OCI-LY1 (cell line): ENCODE measurements around the gene NR2F6.

Source experiments
- EZH2 ChIP-seq: fragments of 200-600 bp; sonication (generic), shearing (Covaris generic); IDR thresholded peaks from 2 replicates; pipeline ENCODE4 v1.8.0; 2017; ENCODE audit warnings: borderline replicate concordance, mixed run types, mild to moderate bottlenecking, antibody characterized with exemption, low read length, moderate library complexity, mixed read lengths
- TF ChIP-seq, protein P1 (sequence below): fragments of 200-600 bp; sonication (generic), shearing (Covaris generic); IDR thresholded peaks from 2 replicates; pipeline ENCODE4 v1.5.1; 2017; ENCODE audit warnings: mild to moderate bottlenecking, antibody characterized with exemption, low read length, moderate library complexity, mixed read lengths

DNA sequence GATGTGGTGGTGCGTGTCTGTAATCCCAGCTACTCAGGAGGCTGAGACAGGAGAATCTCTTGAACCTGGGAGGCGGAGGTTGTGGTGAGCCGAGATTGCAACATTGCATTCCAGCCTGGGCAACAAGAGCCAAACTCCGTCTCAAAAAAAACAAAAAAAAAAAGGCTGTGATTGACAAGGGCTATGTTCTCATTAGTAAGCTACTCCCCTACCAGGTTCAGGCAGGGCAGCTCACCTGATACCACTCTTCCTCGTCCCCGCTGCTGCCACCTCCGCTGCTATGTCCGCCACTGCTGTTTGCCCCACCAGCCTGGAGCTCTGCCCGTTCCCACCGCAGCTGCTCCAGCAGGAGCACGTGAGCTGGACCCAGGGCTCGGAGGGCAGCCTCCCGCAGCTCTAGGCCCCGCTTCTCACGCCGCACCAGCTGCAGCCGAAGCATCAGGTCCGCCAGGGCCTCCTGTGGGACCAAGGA lies 9.5 kb upstream of the NR2F6 start:
- TF ChIP-seq, protein P1, sequence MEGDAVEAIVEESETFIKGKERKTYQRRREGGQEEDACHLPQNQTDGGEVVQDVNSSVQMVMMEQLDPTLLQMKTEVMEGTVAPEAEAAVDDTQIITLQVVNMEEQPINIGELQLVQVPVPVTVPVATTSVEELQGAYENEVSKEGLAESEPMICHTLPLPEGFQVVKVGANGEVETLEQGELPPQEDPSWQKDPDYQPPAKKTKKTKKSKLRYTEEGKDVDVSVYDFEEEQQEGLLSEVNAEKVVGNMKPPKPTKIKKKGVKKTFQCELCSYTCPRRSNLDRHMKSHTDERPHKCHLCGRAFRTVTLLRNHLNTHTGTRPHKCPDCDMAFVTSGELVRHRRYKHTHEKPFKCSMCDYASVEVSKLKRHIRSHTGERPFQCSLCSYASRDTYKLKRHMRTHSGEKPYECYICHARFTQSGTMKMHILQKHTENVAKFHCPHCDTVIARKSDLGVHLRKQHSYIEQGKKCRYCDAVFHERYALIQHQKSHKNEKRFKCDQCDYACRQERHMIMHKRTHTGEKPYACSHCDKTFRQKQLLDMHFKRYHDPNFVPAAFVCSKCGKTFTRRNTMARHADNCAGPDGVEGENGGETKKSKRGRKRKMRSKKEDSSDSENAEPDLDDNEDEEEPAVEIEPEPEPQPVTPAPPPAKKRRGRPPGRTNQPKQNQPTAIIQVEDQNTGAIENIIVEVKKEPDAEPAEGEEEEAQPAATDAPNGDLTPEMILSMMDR, result no peak
- no peak for TF ChIP-seq EZH2
